HS-27A (cell line): ENCODE data around the gene HOXC6.

Source experiments
- DNase-seq: peaks from one replicate; pipeline ENCODE4 v3.0.0-alpha.2; 2012; ENCODE audit warnings: low read depth, missing footprints

The HOXC6 gene

GRCh38 chr12:54028314-54029201 lies at the start of gene HOXC6:
TSS of gene HOXC6 (plus strand) at chr12:54028440. CDS start at chr12:54028522, 82 bp downstream.
- DNase-seq: no peak

GRCh38 chr12:53978477-53979356 lies 49.5 kb upstream of the HOXC6 start:
- DNase-seq: no peak

- no peak for DNase-seq
Measured at GRCh38 chr12:53980104-53980801, 48.0 kb upstream of the HOXC6 start.

GRCh38 chr12:53980802-53981496 lies 47.3 kb upstream of the HOXC6 start:
- no peak for DNase-seq

- DNase-seq: no peak
Measured at GRCh38 chr12:53981634-53982565, 46.3 kb upstream of the HOXC6 start.

- no peak for DNase-seq
Measured at GRCh38 chr12:53982648-53983567, 45.3 kb upstream of the HOXC6 start.

- no peak for DNase-seq
Measured at GRCh38 chr12:53983568-53983949, 44.7 kb upstream of the HOXC6 start.

- no peak for DNase-seq
Measured at GRCh38 chr12:53983950-53984572, 44.2 kb upstream of the HOXC6 start.

GRCh38 chr12:53984901-53985691 lies 43.1 kb upstream of the HOXC6 start, which contains the start of gene HOXC10:
TSS of gene HOXC10 (plus strand) at chr12:53985146. CDS start at chr12:53985260, 114 bp downstream.
- DNase-seq: peak; percentile 95

GRCh38 chr12:53985692-53985993 lies 42.6 kb upstream of the HOXC6 start:
- DNase-seq: no peak

GRCh38 chr12:53985994-53986685 lies 42.1 kb upstream of the HOXC6 start:
- DNase-seq: no peak

- no peak for DNase-seq
Measured at GRCh38 chr12:53986686-53987483, 41.4 kb upstream of the HOXC6 start.

GRCh38 chr12:53987787-53988230 lies 40.4 kb upstream of the HOXC6 start:
- no peak for DNase-seq

- DNase-seq: no peak
Measured at GRCh38 chr12:53988541-53989226, 39.6 kb upstream of the HOXC6 start.

GRCh38 chr12:53989227-53990113 lies 38.8 kb upstream of the HOXC6 start:
- DNase-seq: no peak
